GM12878 (cell line): ENCODE data around the gene VAC14. TPM values are rescaled to one million over a fixed set of nuclear protein-coding genes. Genes with fewer than 3 reads are reported as not detected.

Experiments used
- ATAC-seq: fragments of 200-7000 bp; cut with Tn5 transposase; 3 replicates; pipeline ENCODE4 v1.9.1; 2020; ENCODE audit warnings: mild to moderate bottlenecking, moderate library complexity
- BruUV-seq: library from RNA; stranded (reverse); fragments of 400-500 nt; replicated peaks from 2 replicates; lab custom pipeline; 2021; lab: Mats Ljungman, UMichigan
- CTCF ChIA-PET: fragments of 300-600 bp; sonication (Branson Sonifier 250); formaldehyde crosslinking; extraction: SDS; loops from one replicate; lab custom pipeline; 2021; ENCODE audit warnings: inconsistent platforms; lab: Yijun Ruan, JAX
- POLR2A ChIA-PET: fragments of 350-600 bp; formaldehyde crosslinking; extraction: SDS; loops from one replicate; lab custom pipeline; 2021; ENCODE audit warnings: inconsistent platforms; lab: Charles Lee
- RAD21 ChIA-PET: fragments of 300-600 bp; sonication (Branson Sonifier 250); formaldehyde crosslinking; loops from one replicate; lab custom pipeline; 2023; ENCODE audit warnings: antibody characterized with exemption; ENCODE audit not compliant: unreplicated experiment; lab: Charles Lee
- SMC1A ChIA-PET: fragments of 300-600 bp; sonication (Branson Sonifier 250); formaldehyde crosslinking; loops from one replicate; lab custom pipeline; 2023; ENCODE audit not compliant: unreplicated experiment, uncharacterized antibody; lab: Charles Lee
- DNase-seq: peaks from one replicate; pipeline ENCODE4 v3.0.0-alpha.2; 2011; ENCODE audit warnings: low read depth, low spot score
- FAIRE-seq: peaks from 3 replicates; lab custom pipeline; 2011; peaks lifted over from hg19 to GRCh38; lab: Jason Lieb, UNC
- H2AFZ ChIP-seq: 2 replicates; pipeline ENCODE4 v1.6.0; 2011; ENCODE audit warnings: low read depth, low read length, control low read depth; ENCODE audit not compliant: control insufficient read depth
- H3K27ac ChIP-seq: 2 replicates; pipeline ENCODE4 v1.5.1; 2011; ENCODE audit warnings: control low read depth; ENCODE audit not compliant: control insufficient read depth, insufficient read depth
- H3K27me3 ChIP-seq, 2 experiments: replicated peaks in 1 of 2; 2 replicates each; pipeline versions ENCODE4 v1.6.0 to v1.6.1; 2011; ENCODE audit warnings: low read length in 1 of 2; ENCODE audit not compliant: control insufficient read depth in 2 of 2, insufficient read depth in 2 of 2
- H3K36me3 ChIP-seq, 2 experiments: 2 replicates each; pipeline ENCODE4 v1.5.1; 2011; ENCODE audit warnings: low read length in 1 of 2; ENCODE audit not compliant: control insufficient read depth in 2 of 2, insufficient read depth in 2 of 2
- H3K4me1 ChIP-seq: 2 replicates; pipeline ENCODE4 v1.6.1; 2011; ENCODE audit warnings: mild to moderate bottlenecking, low read length, moderate library complexity, mixed read lengths; ENCODE audit not compliant: control insufficient read depth, insufficient read depth
- H3K4me2 ChIP-seq: 2 replicates; pipeline ENCODE4 v1.6.0; 2011; ENCODE audit warnings: control low read depth; ENCODE audit not compliant: control insufficient read depth, insufficient read depth
- H3K4me3 ChIP-seq: fragments of 200-600 bp; sonication (generic); 2 replicates; pipeline ENCODE4 v1.5.1; 2016
- H3K79me2 ChIP-seq: 2 replicates; pipeline ENCODE4 v1.6.0; 2011; ENCODE audit warnings: low read length; ENCODE audit not compliant: control insufficient read depth, insufficient read depth
- H3K9ac ChIP-seq: 2 replicates; pipeline ENCODE4 v1.8.0; 2011; ENCODE audit warnings: low read length, control low read depth, mixed read lengths; ENCODE audit not compliant: control insufficient read depth, insufficient read depth
- H3K9me3 ChIP-seq: replicated peaks from 3 replicates; pipeline ENCODE4 v1.5.1; 2011; ENCODE audit warnings: mild to moderate bottlenecking, low read length; ENCODE audit not compliant: control insufficient read depth, insufficient read depth
- H4K20me1 ChIP-seq: 2 replicates; pipeline ENCODE4 v1.6.0; 2011; ENCODE audit not compliant: control insufficient read depth, insufficient read depth
- BHLHE40 ChIP-seq, 2 experiments: fragments of 450-650 bp in 1 of 2; IDR thresholded peaks; 2 replicates each; pipeline ENCODE4 v1.6.1; 2011 to 2017; ENCODE audit warnings: low read depth in 2 of 2, borderline replicate concordance in 1 of 2, improper control_type of control experiment in 1 of 2, low read length in 1 of 2, mild to moderate bottlenecking in 1 of 2
- BRCA1 ChIP-seq: IDR thresholded peaks from 2 replicates; pipeline ENCODE4 v1.6.1; 2011; ENCODE audit warnings: low read depth, low read length, improper control_type of control experiment
- EED ChIP-seq: sonication (generic); IDR thresholded peaks from 2 replicates; pipeline ENCODE4 v1.6.1; 2016; ENCODE audit warnings: antibody characterized with exemption, low read depth
- EP300 ChIP-seq, 2 experiments: fragments of 150-350 bp in 1 of 2; IDR thresholded peaks; 2 replicates each; pipeline ENCODE4 v1.6.1; 2011 to 2012; ENCODE audit warnings: low read depth in 2 of 2, low read length in 2 of 2, borderline replicate concordance in 1 of 2, improper control_type of control experiment in 1 of 2, inconsistent platforms in 1 of 2; ENCODE audit not compliant: control insufficient read depth in 1 of 2
- FOS ChIP-seq: IDR thresholded peaks from 3 replicates; pipeline ENCODE4 v1.6.1; 2011; ENCODE audit warnings: borderline replicate concordance; ENCODE audit not compliant: insufficient read length; ENCODE audit errors: extremely low read depth
- IKZF2 ChIP-seq, 2 experiments: fragments of 450-650 bp; IDR thresholded peaks; 2 replicates each; pipeline ENCODE4 v1.6.1; 2017; ENCODE audit warnings: mild to moderate bottlenecking in 2 of 2, moderate library complexity in 2 of 2
- JUNB ChIP-seq: IDR thresholded peaks from 2 replicates; pipeline ENCODE4 v1.6.1; 2016; ENCODE audit warnings: antibody characterized with exemption, mild to moderate bottlenecking
- MLLT1 ChIP-seq: fragments of 450-650 bp; IDR thresholded peaks from 2 replicates; pipeline ENCODE4 v1.6.1; 2016; ENCODE audit warnings: mild to moderate bottlenecking
- MXI1 ChIP-seq: fragments of 150-350 bp; IDR thresholded peaks from 2 replicates; pipeline ENCODE4 v1.6.1; 2011; ENCODE audit warnings: low read depth, mild to moderate bottlenecking, inconsistent platforms, low read length, improper control_type of control experiment
- NR2C2 ChIP-seq: IDR thresholded peaks from 2 replicates; pipeline ENCODE4 v1.6.1; 2011; ENCODE audit warnings: borderline replicate concordance, low read depth; ENCODE audit not compliant: control insufficient read depth, insufficient read length
- NR2F1 ChIP-seq: fragments of 450-650 bp; conservative IDR thresholded peaks from 2 replicates; pipeline ENCODE4 v1.6.1; 2017; ENCODE audit warnings: mild to moderate bottlenecking
- NRF1 ChIP-seq: conservative IDR thresholded peaks from 2 replicates; pipeline ENCODE4 v1.6.1; 2011; ENCODE audit warnings: mild to moderate bottlenecking, low read depth, low read length, improper control_type of control experiment
- PAX8 ChIP-seq: fragments of 450-650 bp; IDR thresholded peaks from 2 replicates; pipeline ENCODE4 v1.6.1; 2017; ENCODE audit warnings: mild to moderate bottlenecking, moderate library complexity
- PKNOX1 ChIP-seq: fragments of 450-650 bp; IDR thresholded peaks from 2 replicates; pipeline ENCODE4 v1.6.1; 2016; ENCODE audit warnings: mild to moderate bottlenecking
- POU2F2 ChIP-seq: IDR thresholded peaks from 3 replicates; pipeline ENCODE4 v1.6.1; 2011; ENCODE audit warnings: low read depth, mild to moderate bottlenecking, low read length, borderline replicate concordance
- YBX1 ChIP-seq: fragments of 450-650 bp; IDR thresholded peaks from 2 replicates; pipeline ENCODE4 v1.6.1; 2016; ENCODE audit warnings: antibody characterized with exemption
- ZBTB11 ChIP-seq: fragments of 450-650 bp; formaldehyde crosslinking; IDR thresholded peaks from 2 replicates; pipeline ENCODE4 v1.5.0; 2022; ENCODE audit warnings: mild to moderate bottlenecking, missing genetic modification characterization
- ZNF207 ChIP-seq: fragments of 450-650 bp; IDR thresholded peaks from 2 replicates; pipeline ENCODE4 v1.6.1; 2014; ENCODE audit warnings: antibody characterized with exemption, mild to moderate bottlenecking, borderline replicate concordance
- WGBS: methylation state at CpG from one replicate; pipeline ENCODE4 v1.1.6; 2016; ENCODE audit warnings: low lambda C conversion rate; ENCODE audit not compliant: insufficient replicate concordance, insufficient coverage; ENCODE audit errors: missing lambda C conversion rate; 5-methylcytosine and 5-hydroxymethylcytosine counted together
- in situ Hi-C: fragments of 300-500 bp; cut with MboI; formaldehyde crosslinking; loops from 9 replicates; pipeline ENCODE4 v1.14.3; 2018; ENCODE audit warnings: mixed read lengths
- intact Hi-C: fragments of 100-400 bp; cut with micrococcal nuclease; formaldehyde crosslinking; loops from one replicate; pipeline ENCODE4 v1.14.2; 2022; ENCODE audit not compliant: unreplicated experiment
- polyA plus RNA-seq, 11 experiments: library from polyadenylated mRNA; depleted of rRNA in 4 of 11; unstranded in 6 of 11; stranded (reverse) in 5 of 11; fragments of >200 nt; fragmentation: Nextera tagmentation in 4 of 11; fragmentation: Illumina TruSeq in 1 of 11; extraction: Ambion mirVana in 4 of 11; extraction: Trizol in 1 of 11; gene quantifications; 1 replicate in 1 of 11; 2 replicates in 10 of 11; pipeline versions ENCODE4 v1.2.1 to v1.2.3, GENCODE V29; 2011 to 2016; ENCODE audit warnings: inconsistent platforms in 2 of 11, missing spikeins in 2 of 11, low read depth in 1 of 11
- total RNA-seq, 4 experiments: library from RNA; depleted of rRNA in 3 of 4; stranded (reverse); fragments of >200 nt in 3 of 4; fragmentation: Illumina TruSeq in 1 of 4; extraction: Trizol in 1 of 4; gene quantifications; 2 replicates each; pipeline versions ENCODE4 v1.2.1 to v1.2.3, GENCODE V29; 2013 to 2021

Gene VAC14
- total and polyA plus RNA-seq, 10 of the 15 experiments (the other 5 are each of a cell fraction or from before 2014, with no cell fraction given): 1.3 to 45.5 (median 25.5) TPM

- ChIA-PET CTCF (no interaction called here), SMC1A (interaction anchor here (0.6 kb wide), 1 partner anchor 641 kb away, joined by 3 read pairs; no protein-coding TSS in a partner anchor), RAD21 (no interaction called here), POLR2A (no interaction called here)
- in situ Hi-C loops (no loop called here), intact Hi-C loops (no loop called here)
- DNase-seq (no peak), FAIRE-seq (no peak), ATAC-seq (no peak)
- Histone ChIP-seq H3K27ac (no peak overlapping the region), H3K4me3 (no peak overlapping the region), H4K20me1 (no peaks in the 10 kb centered on the region), H3K79me2 (no peaks in the 10 kb centered on the region), H3K27me3 (no peaks in the 10 kb centered on the region), H3K9me3 (no peaks in the 10 kb centered on the region), H3K4me2 (no peak overlapping the region), H3K36me3 (no peaks in the 10 kb centered on the region), H2AFZ (no peak overlapping the region), H3K9ac (no peak overlapping the region), H3K4me1 (no peaks in the 10 kb centered on the region)
- no TSS peak for BruUV-seq
- WGBS: 45% methylated on average over 18 of the region's 18 CpGs
- TF ChIP-seq PAX8 (no peak), ZBTB11 (CRISPR knock-in tag) (no peak), BRCA1 (no peak), YBX1 (no peak), PKNOX1 (no peak), EED (no peak), MLLT1 (no peak), IKZF2 (IDR thresholded peaks at IDR 0.05) (no peak), MXI1 (no peak), JUNB (no peak), NR2C2 (no peak), EP300 (IDR thresholded peaks at IDR 0.05; ENCODE audit: borderline replicate concordance in 1 of 2, control insufficient read depth in 1 of 2, low read depth in 2 of 2, low read length in 2 of 2) (no peak), FOS (no peak), NRF1 (no peak), NR2F1 (no peak), POU2F2 (no peak), ZNF207 (no peak), BHLHE40 (IDR thresholded peaks at IDR 0.05; ENCODE audit: borderline replicate concordance in 1 of 2, low read depth in 2 of 2, low read length in 1 of 2) (no peak)
These were observed 161.9 kb downstream of the VAC14 start for GRCh38 chr16:70638814-70639792.
